GM19324 (cell line): ENCODE results near the gene ICE1.

Experiments
- ATAC-seq: cut with Tn5 transposase; IDR thresholded peaks from one replicate; pipeline ENCODE4 v1.9.1; 2021; ENCODE audit warnings: mild to moderate bottlenecking, moderate library complexity; ENCODE audit not compliant: unreplicated experiment, low FRiP score

Gene ICE1

DNA sequence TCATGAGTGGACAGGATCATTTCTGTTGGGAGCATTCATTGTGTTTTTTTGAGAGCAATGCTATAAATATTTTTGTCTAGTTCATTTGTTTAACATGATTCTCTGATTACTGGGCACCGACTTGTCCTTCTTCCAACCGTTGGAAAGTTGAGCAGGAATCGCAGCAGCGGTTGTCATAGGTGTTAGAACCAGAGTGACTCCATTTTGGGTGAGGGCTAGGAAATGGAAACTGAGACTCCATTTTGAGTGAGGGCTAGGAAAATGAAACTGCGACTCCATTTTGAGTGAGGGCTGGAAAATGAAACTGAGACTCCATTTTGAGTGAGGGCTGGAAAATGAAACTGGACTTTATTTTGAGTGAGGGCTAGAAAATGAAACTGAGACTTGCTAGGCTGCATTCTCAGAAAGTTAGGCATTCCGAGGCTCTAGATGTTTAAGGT, 100.6 kb downstream of the ICE1 start:
- ATAC-seq: peak; percentile 81

DNA sequence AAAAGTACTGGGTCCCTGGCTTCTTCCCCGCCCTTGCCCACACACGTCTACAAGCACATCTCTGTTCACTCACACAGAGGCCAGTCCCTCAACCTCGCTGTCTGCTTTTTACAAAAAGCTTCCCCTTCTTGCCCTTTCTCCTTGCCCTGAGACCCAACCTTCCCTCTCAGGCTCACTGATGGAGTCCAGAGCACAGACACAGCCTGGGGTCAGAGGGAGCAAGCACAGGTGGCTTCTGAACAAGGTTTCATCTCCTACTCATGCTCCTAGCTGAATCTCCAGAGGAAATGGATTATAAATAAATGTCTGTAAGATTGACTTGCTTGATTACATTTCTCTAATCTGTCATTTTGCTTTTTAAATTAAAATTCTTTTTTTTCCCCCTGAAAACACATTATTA, 101.8 kb downstream of the ICE1 start:
- no peak for ATAC-seq

- no peak for ATAC-seq
Observed at GRCh38 chr5:5531371-5531770, 108.9 kb downstream of the ICE1 start.

DNA sequence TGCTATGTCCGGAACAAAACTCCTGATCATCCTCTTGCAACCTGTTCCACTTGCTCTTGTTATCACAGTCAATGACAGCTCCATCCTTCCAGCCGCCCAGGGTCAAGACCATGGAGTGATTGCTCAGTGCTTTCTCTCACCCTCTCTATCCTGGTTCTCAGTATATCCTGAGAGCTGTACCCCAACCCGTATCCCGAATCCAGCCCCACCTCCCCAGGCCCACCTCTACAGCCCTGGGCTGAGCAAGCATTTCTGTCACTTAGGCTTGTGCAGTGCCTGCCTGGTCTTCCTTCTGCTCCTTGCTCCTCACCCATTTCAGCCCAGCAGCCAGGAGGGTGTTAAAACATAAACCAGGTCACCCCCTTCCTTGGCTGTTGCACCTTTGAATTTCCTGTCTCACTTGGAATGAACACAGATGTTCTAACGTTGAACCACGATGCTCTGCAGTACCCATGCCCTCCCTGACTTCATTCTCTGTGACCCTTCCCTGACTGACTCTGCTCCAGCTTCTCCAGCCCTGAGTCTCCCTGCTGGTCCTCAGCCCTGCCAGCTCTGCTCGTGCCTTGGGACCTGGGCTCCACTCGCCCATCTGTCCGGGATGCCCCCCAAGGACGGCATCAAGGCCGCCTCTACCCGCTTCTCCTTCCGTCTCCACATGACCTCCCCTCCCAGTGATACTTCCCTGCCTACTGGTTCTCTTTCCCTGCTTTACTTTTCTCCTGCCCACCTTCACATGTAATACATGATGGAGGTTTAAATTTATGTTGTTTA, 110.0 kb downstream of the ICE1 start:
- no peak for ATAC-seq

- no peak for ATAC-seq
Observed at GRCh38 chr5:5533927-5534326, 111.5 kb downstream of the ICE1 start.

- no peak for ATAC-seq
Observed at GRCh38 chr5:5534333-5534732, 111.9 kb downstream of the ICE1 start.

DNA sequence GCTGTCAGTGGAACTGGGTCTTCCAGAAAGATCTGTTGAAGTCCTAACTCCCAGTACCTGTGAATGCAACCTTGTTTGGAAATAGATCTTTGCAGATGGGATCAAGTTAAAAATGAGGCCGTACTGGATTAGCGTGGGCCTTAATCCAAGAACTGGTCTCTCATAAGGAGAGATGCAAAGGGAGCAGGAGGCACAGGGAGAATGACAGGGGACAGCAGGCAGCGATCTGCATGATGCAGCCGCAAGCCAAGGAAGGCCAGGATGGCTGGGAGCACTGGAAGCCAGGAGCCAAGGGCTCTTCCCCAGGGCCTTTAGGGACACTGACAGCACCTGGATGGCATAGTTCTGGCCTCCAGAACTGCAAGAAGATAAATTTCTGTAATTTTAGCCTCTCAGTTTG, 114.4 kb downstream of the ICE1 start:
- ATAC-seq: no peak

- no peak for ATAC-seq
Observed at GRCh38 chr5:5537426-5537825, 114.9 kb downstream of the ICE1 start.

GRCh38 chr5:5539590-5539989, 117.1 kb downstream of the ICE1 start:
- ATAC-seq: no peak
